ENCODE results near the gene REC114. TPM values are rescaled to one million over a fixed set of nuclear protein-coding genes. Genes with fewer than 3 reads are reported as not detected.
A peak's percentile ranks its signal among the peaks of the same experiment; 100 is the strongest.

The REC114 gene
- total and polyA plus RNA-seq, 9 of the 15 experiments (the other 6 are each of a cell fraction or from before 2014, with no cell fraction given): 0.07 to 0.24 TPM; not detected in 7

GRCh38 chr15:73564255-73564654 lies 121.3 kb downstream of the REC114 start (continued):
- TF ChIP-seq KLF13 (tag; IDR thresholded peaks at IDR 0.05; ENCODE audit: borderline replicate concordance, low read depth): no peak
- TF ChIP-seq PML (IDR thresholded peaks at IDR 0.05; ENCODE audit: low read length): no peak
- TF ChIP-seq MED1 (CRISPR knock-in tag; IDR thresholded peaks at IDR 0.05; ENCODE audit: borderline replicate concordance): no peak
- no peak for TF ChIP-seq ILK (tag; IDR thresholded peaks at IDR 0.05; ENCODE audit: borderline replicate concordance, low read depth)
- TF ChIP-seq CBFB (CRISPR knock-in tag; IDR thresholded peaks at IDR 0.05): no peak

DNA sequence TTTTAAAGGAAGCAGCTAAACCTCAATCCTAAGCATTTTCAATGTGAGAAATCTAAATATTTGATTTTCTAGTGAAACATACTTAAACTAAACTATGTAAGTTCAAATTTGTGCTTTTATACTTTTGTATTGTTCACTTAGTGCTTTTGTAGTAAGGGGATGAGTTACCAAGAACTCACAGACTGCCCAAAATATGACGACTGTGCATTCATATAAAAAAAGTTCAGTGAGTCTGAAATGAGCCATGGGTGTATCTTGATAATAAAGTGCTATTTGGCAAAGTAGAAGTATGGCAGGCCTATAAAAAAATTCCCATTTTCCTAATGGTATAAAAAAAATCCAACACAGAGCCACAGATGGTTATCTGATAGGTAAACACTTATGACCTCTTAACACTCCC lies 124.1 kb downstream of the REC114 start:
- intact Hi-C loops (cut with micrococcal nuclease): no loop called here
- no TSS peak for BruUV-seq (replicated peaks)
- DNase-seq (ENCODE audit: extremely low read depth in 1 of 4, low spot score in 3 of 4): no peak
- Histone ChIP-seq H3K27ac (ENCODE audit: extremely low read depth, low read depth, low read length) (no peak overlapping the region), H3K9ac (ENCODE audit: insufficient read depth in 1 of 2, low read depth in 2 of 2, low read length in 2 of 2) (no peak overlapping the region), H3K4me2 (ENCODE audit: insufficient read depth, low read length) (no peak overlapping the region), H4K20me1 (replicated peaks; ENCODE audit: control insufficient read depth, insufficient read depth, low read length) (peaks cover 4% of the 10 kb centered on the region; the same call in 1 of the 2 replicates), H3K27me3 (ENCODE audit: control insufficient read depth in 2 of 2, insufficient read depth in 2 of 2, low read length in 2 of 2) (no peaks in the 10 kb centered on the region), H3K4me1 (replicated peaks in 1 of 2; ENCODE audit: control insufficient read depth in 2 of 2, insufficient read depth in 2 of 2, low read length in 2 of 2) (peaks cover 0 to 11% of the 10 kb centered on the region in 2 experiments; a peak in 3 of 5 replicates), H3K36me3 (ENCODE audit: control insufficient read depth, insufficient read depth, low read length) (peaks cover 62% of the 10 kb centered on the region; the same call in 2 of the 3 replicates), H3K4me3 (no peak overlapping the region), H2AFZ (ENCODE audit: low read depth, low read length) (no peak overlapping the region), H3K9me1 (ENCODE audit: control insufficient read depth, insufficient read depth, low read length) (no peaks in the 10 kb centered on the region), H3K9me3 (replicated peaks; ENCODE audit: control insufficient read depth, insufficient read depth, low read depth, low read length) (no peaks in the 10 kb centered on the region), H3K79me2 (ENCODE audit: control insufficient read depth, insufficient read depth, low read length) (no peaks in the 10 kb centered on the region)
- 73% methylated on average over 1 of the region's 1 CpG for WGBS (ENCODE audit: insufficient coverage, low coverage, missing lambda C conversion rate)
- POLR2A ChIA-PET: no interaction called here
- CTCF ChIA-PET (ENCODE audit: low intra/inter-chr PET ratio): no interaction called here
- FAIRE-seq: no peak
- TF ChIP-seq C11orf30 (IDR thresholded peaks at IDR 0.05; ENCODE audit: low read depth): 0 out of 2 replicates have a peak, but pooled peaks have one; percentile 29
- peak; percentile 63 for TF ChIP-seq ZNF316 (IDR thresholded peaks at IDR 0.05)
- peak; percentile 19; the same call in 1 of the 2 replicates for TF ChIP-seq MAFK (IDR thresholded peaks at IDR 0.05; ENCODE audit: low read length)
- TF ChIP-seq ZNF197 (CRISPR knock-in tag; IDR thresholded peaks at IDR 0.05; ENCODE audit: low read depth): no peak
- no peak for ATAC-seq
- in situ Hi-C loops (cut with MboI): no loop called here

Measured in K562 (cell line).